NCI-H146 (cell line): ENCODE results near the gene PHC2.

Experiments used
- DNase-seq: peaks from one replicate; lab custom pipeline; 2025; lab: John Stamatoyannopoulos, UW

PHC2 gene

GRCh38 chr1:33430692-33431593 is at the start of gene PHC2:
TSS of gene PHC2 (minus strand) at chr1:33431095. CDS start at chr1:33375539, 55,556 bp downstream.
- DNase-seq = peak; percentile 97

GRCh38 chr1:33477451-33477850 is 46.6 kb upstream of the PHC2 start:
- DNase-seq = no peak

GRCh38 chr1:33473900-33474299 is 43.0 kb upstream of the PHC2 start:
- no peak for DNase-seq

GRCh38 chr1:33472269-33472980 is 41.5 kb upstream of the PHC2 start, which contains the start of gene ZSCAN20:
TSS of gene ZSCAN20 (plus strand) at chr1:33472645. CDS start at chr1:33479289, 6,644 bp downstream.
- DNase-seq = peak; percentile 94

GRCh38 chr1:33471416-33471815 is 40.5 kb upstream of the PHC2 start:
- DNase-seq = no peak

GRCh38 chr1:33470495-33471012 is 39.7 kb upstream of the PHC2 start:
- peak; percentile 65 for DNase-seq

- DNase-seq = no peak
These were observed 38.8 kb upstream of the PHC2 start for GRCh38 chr1:33469691-33470090.

- DNase-seq = no peak
These were observed 38.1 kb upstream of the PHC2 start for GRCh38 chr1:33468967-33469366.

GRCh38 chr1:33468531-33468930 is 37.6 kb upstream of the PHC2 start:
- no peak for DNase-seq

GRCh38 chr1:33468011-33468410 is 37.1 kb upstream of the PHC2 start:
- no peak for DNase-seq

- DNase-seq = no peak
These were observed 35.3 kb upstream of the PHC2 start for GRCh38 chr1:33466159-33466558.

GRCh38 chr1:33465316-33465715 is 34.4 kb upstream of the PHC2 start:
- DNase-seq = no peak

GRCh38 chr1:33464552-33464951 is 33.7 kb upstream of the PHC2 start:
- no peak for DNase-seq

- no peak for DNase-seq
These were observed 31.7 kb upstream of the PHC2 start for GRCh38 chr1:33462405-33463164.

- DNase-seq = no peak
These were observed 30.2 kb upstream of the PHC2 start for GRCh38 chr1:33460947-33461629.

- DNase-seq = no peak
These were observed 29.2 kb upstream of the PHC2 start for GRCh38 chr1:33460144-33460543.

GRCh38 chr1:33459691-33460090 is 28.8 kb upstream of the PHC2 start:
- no peak for DNase-seq

- DNase-seq = no peak
These were observed 25.6 kb upstream of the PHC2 start for GRCh38 chr1:33456502-33456886.

- peak; percentile 36 for DNase-seq
These were observed 24.9 kb upstream of the PHC2 start for GRCh38 chr1:33455539-33456501.

GRCh38 chr1:33454646-33455282 is 23.9 kb upstream of the PHC2 start:
- peak; percentile 54 for DNase-seq
